Nephron (organoid): ENCODE data around the gene GIPR.

ENCODE experiments used
- H3K27ac Mint-ChIP-seq, 3 experiments: 2 replicates each; pipeline ENCODE4 v1.8.0; 2020; ENCODE audit warnings: mixed read lengths in 3 of 3, mild to moderate bottlenecking in 2 of 3, moderate library complexity in 1 of 3
- H3K27me3 Mint-ChIP-seq: 2 replicates; pipeline ENCODE4 v1.8.0; 2021; ENCODE audit warnings: low read depth, mild to moderate bottlenecking, moderate library complexity, mixed read lengths
- H3K36me3 Mint-ChIP-seq: 2 replicates; pipeline ENCODE4 v1.8.0; 2020; ENCODE audit warnings: low read depth, mixed read lengths
- H3K4me1 Mint-ChIP-seq: 2 replicates; pipeline ENCODE4 v1.8.0; 2020; ENCODE audit warnings: mixed read lengths
- H3K4me3 Mint-ChIP-seq, 3 experiments: 2 replicates each; pipeline ENCODE4 v1.8.0; 2020; ENCODE audit warnings: mild to moderate bottlenecking in 3 of 3, mixed read lengths in 3 of 3, moderate library complexity in 2 of 3
- H3K9me3 Mint-ChIP-seq: 2 replicates; pipeline ENCODE4 v1.8.0; 2020; ENCODE audit warnings: mixed read lengths
- CTCF ChIP-seq, 3 experiments: fragments of 200-600 bp; sonication (generic); IDR thresholded peaks; one replicate each; pipeline ENCODE4 v1.5.0; 2021; ENCODE audit warnings: antibody characterized with exemption in 3 of 3; ENCODE audit not compliant: unreplicated experiment in 3 of 3

The GIPR gene

GRCh38 chr19:45710356-45711130, 42.5 kb downstream of the GIPR start:
- Mint-ChIP-seq H3K4me3 (peak overlapping the region in 2 of 3 experiments; percentile 3 to 21), H3K9me3 (no peaks in the 10 kb centered on the region), H3K27me3 (no peaks in the 10 kb centered on the region), H3K4me1 (peaks cover 6% of the 10 kb centered on the region), H3K36me3 (peaks cover 10% of the 10 kb centered on the region), H3K27ac (peak overlapping the region; percentile 18 to 40 (median 26))
- no peak for TF ChIP-seq CTCF (IDR thresholded peaks at IDR 0.05; ENCODE audit: unreplicated experiment in 3 of 3)

- no peak for TF ChIP-seq CTCF (IDR thresholded peaks at IDR 0.05; ENCODE audit: unreplicated experiment in 3 of 3)
- Mint-ChIP-seq H3K36me3 (peaks cover 10% of the 10 kb centered on the region), H3K4me1 (peaks cover 17% of the 10 kb centered on the region), H3K27ac (no peak overlapping the region), H3K9me3 (no peaks in the 10 kb centered on the region), H3K4me3 (no peak overlapping the region), H3K27me3 (no peaks in the 10 kb centered on the region)
Observed at GRCh38 chr19:45711851-45712698, 44.1 kb downstream of the GIPR start.

- Mint-ChIP-seq H3K4me1 (peaks cover 21% of the 10 kb centered on the region), H3K9me3 (no peaks in the 10 kb centered on the region), H3K27me3 (no peaks in the 10 kb centered on the region), H3K27ac (no peak overlapping the region), H3K36me3 (peaks cover 10% of the 10 kb centered on the region), H3K4me3 (no peak overlapping the region)
- no peak for TF ChIP-seq CTCF (IDR thresholded peaks at IDR 0.05; ENCODE audit: unreplicated experiment in 3 of 3)
Observed at GRCh38 chr19:45712699-45713067, 44.7 kb downstream of the GIPR start.

GRCh38 chr19:45713141-45713540, 45.1 kb downstream of the GIPR start:
- peaks cover 10% of the 10 kb centered on the region for H3K36me3 Mint-ChIP-seq
- H3K4me3 Mint-ChIP-seq = no peak overlapping the region
- H3K27me3 Mint-ChIP-seq = no peaks in the 10 kb centered on the region
- H3K4me1 Mint-ChIP-seq = peaks cover 23% of the 10 kb centered on the region
- no peaks in the 10 kb centered on the region for H3K9me3 Mint-ChIP-seq
- TF ChIP-seq CTCF (IDR thresholded peaks at IDR 0.05; ENCODE audit: unreplicated experiment in 3 of 3) = no peak
- no peak overlapping the region for H3K27ac Mint-ChIP-seq

- peaks cover 28% of the 10 kb centered on the region for H3K4me1 Mint-ChIP-seq
Observed at GRCh38 chr19:45715139-45715538, 47.1 kb downstream of the GIPR start.

More at GRCh38 chr19:45715139-45715538, 47.1 kb downstream of the GIPR start:
- Mint-ChIP-seq H3K36me3 (peaks cover 25% of the 10 kb centered on the region), H3K27me3 (no peaks in the 10 kb centered on the region), H3K27ac (no peak overlapping the region), H3K9me3 (no peaks in the 10 kb centered on the region), H3K4me3 (peak overlapping the region; percentile 42 to 98 (median 45))
- TF ChIP-seq CTCF (IDR thresholded peaks at IDR 0.05; ENCODE audit: unreplicated experiment in 3 of 3) = no peak
